Measurements from ENCODE around the gene YARS1. TPM values are rescaled to one million over a fixed set of nuclear protein-coding genes. Genes with fewer than 3 reads are reported as not detected.

Gene YARS1
- polyA plus RNA-seq, 1 donor (not counting 4 experiments of a cell fraction or from before 2014, with no cell fraction given), result 68.4 TPM

DNA sequence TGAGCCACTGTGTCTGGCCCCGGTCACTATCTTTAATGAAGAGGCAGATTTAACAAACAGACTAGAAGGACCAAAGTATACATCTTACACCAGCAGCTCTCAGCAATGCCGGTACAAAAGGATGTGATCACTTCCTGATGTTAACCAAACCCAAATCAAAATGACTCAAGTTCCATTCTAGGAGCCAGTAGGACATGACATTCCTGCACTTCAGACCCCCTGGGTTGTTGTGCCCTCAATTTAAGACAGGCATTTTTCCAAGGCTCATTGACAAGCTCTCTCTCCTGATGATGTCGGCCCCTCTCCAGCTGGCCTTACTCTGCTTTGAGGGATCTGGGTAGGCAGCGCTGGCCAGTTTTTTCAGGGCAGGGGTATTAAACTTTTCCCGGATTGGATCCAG lies 35.1 kb downstream of the YARS1 start:
- Histone ChIP-seq H3K4me2 (ENCODE audit: control insufficient read depth, extremely low read depth, insufficient read depth, low read depth, low read length) (no peak overlapping the region), H3K36me3 (ENCODE audit: control insufficient read depth in 2 of 2, extremely low read depth in 1 of 2, insufficient read depth in 2 of 2, low read length in 2 of 2) (peaks cover 37 to 54% of the 10 kb centered on the region in 2 experiments), H4K20me1 (ENCODE audit: control insufficient read depth, extremely low read depth, insufficient read depth, low read length) (peaks cover 3% of the 10 kb centered on the region), H3K4me3 (ENCODE audit: control insufficient read depth in 2 of 3, extremely low read depth in 1 of 3, insufficient read depth in 2 of 3, low read depth in 1 of 3, low read length in 3 of 3) (no peak overlapping the region), H3K9me3 (ENCODE audit: control insufficient read depth, low read depth, low read length) (no peaks in the 10 kb centered on the region), H3K27ac (ENCODE audit: control insufficient read depth, insufficient read depth, low read length) (no peak overlapping the region), H3K4me1 (ENCODE audit: control insufficient read depth, extremely low read depth, insufficient read depth, low read length) (peaks cover 16% of the 10 kb centered on the region), H2AFZ (ENCODE audit: control insufficient read depth, low read length) (no peak overlapping the region), H3K27me3 (ENCODE audit: control insufficient read depth, extremely low read depth, insufficient read depth, low read length) (no peaks in the 10 kb centered on the region), H3K9ac (ENCODE audit: control insufficient read depth, extremely low read depth, insufficient read depth, low read length) (no peak overlapping the region), H3K79me2 (ENCODE audit: control insufficient read depth, insufficient read depth, low read length) (no peaks in the 10 kb centered on the region), H3K9me1 (ENCODE audit: control insufficient read depth, extremely low read depth, insufficient read depth, low read length) (peaks cover 3% of the 10 kb centered on the region)
- DNase-seq (ENCODE audit: low read depth, low spot score) (no peak), FAIRE-seq (no peak)
- TF ChIP-seq, protein P1, sequence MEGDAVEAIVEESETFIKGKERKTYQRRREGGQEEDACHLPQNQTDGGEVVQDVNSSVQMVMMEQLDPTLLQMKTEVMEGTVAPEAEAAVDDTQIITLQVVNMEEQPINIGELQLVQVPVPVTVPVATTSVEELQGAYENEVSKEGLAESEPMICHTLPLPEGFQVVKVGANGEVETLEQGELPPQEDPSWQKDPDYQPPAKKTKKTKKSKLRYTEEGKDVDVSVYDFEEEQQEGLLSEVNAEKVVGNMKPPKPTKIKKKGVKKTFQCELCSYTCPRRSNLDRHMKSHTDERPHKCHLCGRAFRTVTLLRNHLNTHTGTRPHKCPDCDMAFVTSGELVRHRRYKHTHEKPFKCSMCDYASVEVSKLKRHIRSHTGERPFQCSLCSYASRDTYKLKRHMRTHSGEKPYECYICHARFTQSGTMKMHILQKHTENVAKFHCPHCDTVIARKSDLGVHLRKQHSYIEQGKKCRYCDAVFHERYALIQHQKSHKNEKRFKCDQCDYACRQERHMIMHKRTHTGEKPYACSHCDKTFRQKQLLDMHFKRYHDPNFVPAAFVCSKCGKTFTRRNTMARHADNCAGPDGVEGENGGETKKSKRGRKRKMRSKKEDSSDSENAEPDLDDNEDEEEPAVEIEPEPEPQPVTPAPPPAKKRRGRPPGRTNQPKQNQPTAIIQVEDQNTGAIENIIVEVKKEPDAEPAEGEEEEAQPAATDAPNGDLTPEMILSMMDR (optimal IDR thresholded peaks at IDR 0.05 in 1 of 3, IDR thresholded peaks at IDR 0.05 in 1 of 3, conservative IDR thresholded peaks at IDR 0.05 in 1 of 3; ENCODE audit: extremely low read depth in 1 of 3, insufficient read depth in 2 of 3, low read length in 3 of 3), result no peak
- no peak for TF ChIP-seq EZH2 (IDR thresholded peaks at IDR 0.05; ENCODE audit: low read length)
- dilution Hi-C loops (cut with MboI; ENCODE audit: extremely low pct_ligation_motif_present, low sequenced_read_pairs), result loop anchor here (5.0 kb wide), 1 partner anchor 75 kb away; no protein-coding TSS in a partner anchor

DNA sequence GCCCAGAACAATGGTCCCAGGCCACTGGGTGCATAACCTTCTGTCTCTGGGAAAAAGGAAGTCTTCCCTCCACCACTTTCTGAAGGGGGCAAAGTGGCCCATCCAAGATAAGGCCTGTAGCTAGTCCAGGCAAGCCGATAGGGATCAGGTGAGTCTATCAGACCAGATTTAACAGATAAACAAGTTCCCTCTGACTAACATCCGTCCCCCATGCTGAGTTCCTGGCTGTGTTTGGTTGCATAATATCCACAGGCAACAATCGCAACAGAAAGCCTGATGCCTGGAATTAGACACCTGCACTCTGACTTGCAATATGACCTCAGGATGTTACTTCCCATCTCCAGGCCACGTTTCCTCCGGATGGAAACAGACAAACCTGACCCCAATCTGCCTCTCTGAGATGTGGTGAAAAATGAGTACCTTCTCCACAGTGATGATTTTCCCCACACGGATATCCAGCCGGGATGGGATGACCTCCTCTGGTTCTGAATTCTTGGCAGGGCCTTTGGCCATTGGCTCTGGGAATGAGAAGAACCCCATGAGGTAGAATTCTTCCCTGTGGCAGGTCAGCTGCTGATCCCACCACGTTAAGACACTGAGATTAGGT lies 36.4 kb downstream of the YARS1 start:
- no peaks in the 10 kb centered on the region for H3K9me3 ChIP-seq (ENCODE audit: control insufficient read depth, low read depth, low read length)
- dilution Hi-C loops (cut with MboI; ENCODE audit: extremely low pct_ligation_motif_present, low sequenced_read_pairs), result loop anchor here (5.0 kb wide), 1 partner anchor 73 kb away; no protein-coding TSS in a partner anchor
- no peak overlapping the region for H2AFZ ChIP-seq (ENCODE audit: control insufficient read depth, low read length)
- H3K4me3 ChIP-seq (ENCODE audit: control insufficient read depth in 2 of 3, extremely low read depth in 1 of 3, insufficient read depth in 2 of 3, low read depth in 1 of 3, low read length in 3 of 3), result no peak overlapping the region
- peaks cover 19% of the 10 kb centered on the region for H3K4me1 ChIP-seq (ENCODE audit: control insufficient read depth, extremely low read depth, insufficient read depth, low read length)
- H4K20me1 ChIP-seq (ENCODE audit: control insufficient read depth, extremely low read depth, insufficient read depth, low read length), result peaks cover 3% of the 10 kb centered on the region
- DNase-seq (ENCODE audit: low read depth, low spot score), result no peak
- H3K4me2 ChIP-seq (ENCODE audit: control insufficient read depth, extremely low read depth, insufficient read depth, low read depth, low read length), result peak overlapping the region; percentile 18
- peak; percentile 86 for FAIRE-seq
- H3K27ac ChIP-seq (ENCODE audit: control insufficient read depth, insufficient read depth, low read length), result peak overlapping the region; percentile 73
- no peaks in the 10 kb centered on the region for H3K27me3 ChIP-seq (ENCODE audit: control insufficient read depth, extremely low read depth, insufficient read depth, low read length)
- no peaks in the 10 kb centered on the region for H3K79me2 ChIP-seq (ENCODE audit: control insufficient read depth, insufficient read depth, low read length)
- H3K9ac ChIP-seq (ENCODE audit: control insufficient read depth, extremely low read depth, insufficient read depth, low read length), result peak overlapping the region; percentile 36
- TF ChIP-seq EZH2 (IDR thresholded peaks at IDR 0.05; ENCODE audit: low read length), result no peak
- TF ChIP-seq, protein P1 (optimal IDR thresholded peaks at IDR 0.05 in 1 of 3, IDR thresholded peaks at IDR 0.05 in 1 of 3, conservative IDR thresholded peaks at IDR 0.05 in 1 of 3; ENCODE audit: extremely low read depth in 1 of 3, insufficient read depth in 2 of 3, low read length in 3 of 3), result no peak
- H3K36me3 ChIP-seq (ENCODE audit: control insufficient read depth in 2 of 2, extremely low read depth in 1 of 2, insufficient read depth in 2 of 2, low read length in 2 of 2), result peaks cover 31 to 46% of the 10 kb centered on the region in 2 experiments
- peaks cover 3% of the 10 kb centered on the region for H3K9me1 ChIP-seq (ENCODE audit: control insufficient read depth, extremely low read depth, insufficient read depth, low read length)
